Muscle of back (tissue), 13 donors: ENCODE data around the gene C14orf132. TPM values are rescaled to one million over a fixed set of nuclear protein-coding genes. Genes with fewer than 3 reads are reported as not detected.
"Not testable (repeated sequence)": the region's sequence is repeated elsewhere in the genome, so short reads cannot be mapped to it uniquely, and the experiment has no call there.

Experiments used
- DNase-seq, 3 donors: peaks; one replicate each; pipeline versions ENCODE4 v3.0.0 to v3.0.0-alpha.2; 2013
- long read RNA-seq, 9 donors: transcript quantifications; one replicate each; lab custom pipeline, GENCODE V29; 2026
- polyA plus RNA-seq, 10 donors: library from polyadenylated mRNA; unstranded; fragments of 120-200 nt; gene quantifications; one replicate each; pipeline ENCODE4 v1.2.1, GENCODE V29; 2013; ENCODE audit not compliant: insufficient read length in 10 of 10

C14orf132 gene
- 10 to 100 TPM; 11.9 to 35.5 (median 17.2) TPM for polyA plus RNA-seq
- long read RNA-seq, donor 1: 0 reads
- long read RNA-seq, donor 2, full-length matches to known transcripts: 3 of 3 reads
- long read RNA-seq, donor 2, partial matches to known transcripts: 0 of 3 reads
- long read RNA-seq, donor 2, other reads (novel, unspliced or antisense): 0 of 3 reads
- long read RNA-seq, donor 3: 0 reads
- long read RNA-seq, donor 4, full-length matches to known transcripts: 4 of 4 reads
- long read RNA-seq, donor 4, partial matches to known transcripts: 0 of 4 reads
- long read RNA-seq, donor 4, other reads (novel, unspliced or antisense): 0 of 4 reads
- long read RNA-seq, donor 5, full-length matches to known transcripts: 5 of 18 reads
- long read RNA-seq, donor 5, partial matches to known transcripts: 13 of 18 reads
- long read RNA-seq, donor 5, other reads (novel, unspliced or antisense): 0 of 18 reads
- long read RNA-seq, donor 6, full-length matches to known transcripts: 3 of 3 reads
- long read RNA-seq, donor 6, partial matches to known transcripts: 0 of 3 reads
- long read RNA-seq, donor 6, other reads (novel, unspliced or antisense): 0 of 3 reads
- long read RNA-seq, donor 7, full-length matches to known transcripts: 2 of 2 reads
- long read RNA-seq, donor 7, partial matches to known transcripts: 0 of 2 reads
- long read RNA-seq, donor 7, other reads (novel, unspliced or antisense): 0 of 2 reads
- long read RNA-seq, donor 8, full-length matches to known transcripts: 5 of 5 reads
- long read RNA-seq, donor 8, partial matches to known transcripts: 0 of 5 reads
- long read RNA-seq, donor 8, other reads (novel, unspliced or antisense): 0 of 5 reads
- long read RNA-seq, donor 9: 0 reads

DNA sequence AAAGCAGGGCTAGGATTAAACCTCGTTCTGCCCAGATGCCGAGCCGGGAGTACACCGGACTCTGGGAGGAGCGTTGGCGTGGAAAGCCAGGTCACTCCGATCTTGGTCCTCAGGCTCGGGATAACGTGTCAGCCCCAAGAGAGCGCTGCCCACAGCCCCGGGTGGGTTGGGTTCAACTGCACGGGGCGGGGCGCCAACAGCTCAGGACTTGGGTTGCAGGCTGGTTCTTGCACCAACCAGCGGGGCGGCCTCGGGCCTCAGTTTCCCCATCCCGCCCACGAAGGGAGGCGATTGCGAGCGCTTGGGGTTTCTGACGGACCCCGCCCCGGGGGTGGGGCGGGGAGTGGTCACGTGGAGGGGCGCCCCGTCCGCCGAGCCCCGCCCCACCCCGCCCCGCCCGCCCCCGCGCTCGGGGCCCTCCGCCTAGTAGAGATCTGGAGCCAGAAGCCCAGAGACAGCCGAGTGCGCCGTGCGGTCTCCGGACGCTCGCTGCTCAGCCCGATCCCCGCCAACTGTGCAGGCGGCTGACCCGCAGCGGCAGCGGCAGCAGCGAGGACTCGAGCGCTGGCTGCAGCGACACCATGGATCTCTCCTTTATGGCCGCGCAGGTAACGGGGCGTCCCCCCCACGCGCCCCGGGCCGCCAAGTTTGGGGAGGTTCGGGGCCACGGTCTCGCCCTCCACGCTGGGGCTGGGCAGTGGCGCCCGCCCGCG, at the start of gene C14orf132:
TSS of gene C14orf132 (plus strand) at position 443 of the 713 bp plus-strand sequence. CDS start at position 582, 139 bp downstream.
- peak; percentile 42 to 75 (median 59) for DNase-seq

DNA sequence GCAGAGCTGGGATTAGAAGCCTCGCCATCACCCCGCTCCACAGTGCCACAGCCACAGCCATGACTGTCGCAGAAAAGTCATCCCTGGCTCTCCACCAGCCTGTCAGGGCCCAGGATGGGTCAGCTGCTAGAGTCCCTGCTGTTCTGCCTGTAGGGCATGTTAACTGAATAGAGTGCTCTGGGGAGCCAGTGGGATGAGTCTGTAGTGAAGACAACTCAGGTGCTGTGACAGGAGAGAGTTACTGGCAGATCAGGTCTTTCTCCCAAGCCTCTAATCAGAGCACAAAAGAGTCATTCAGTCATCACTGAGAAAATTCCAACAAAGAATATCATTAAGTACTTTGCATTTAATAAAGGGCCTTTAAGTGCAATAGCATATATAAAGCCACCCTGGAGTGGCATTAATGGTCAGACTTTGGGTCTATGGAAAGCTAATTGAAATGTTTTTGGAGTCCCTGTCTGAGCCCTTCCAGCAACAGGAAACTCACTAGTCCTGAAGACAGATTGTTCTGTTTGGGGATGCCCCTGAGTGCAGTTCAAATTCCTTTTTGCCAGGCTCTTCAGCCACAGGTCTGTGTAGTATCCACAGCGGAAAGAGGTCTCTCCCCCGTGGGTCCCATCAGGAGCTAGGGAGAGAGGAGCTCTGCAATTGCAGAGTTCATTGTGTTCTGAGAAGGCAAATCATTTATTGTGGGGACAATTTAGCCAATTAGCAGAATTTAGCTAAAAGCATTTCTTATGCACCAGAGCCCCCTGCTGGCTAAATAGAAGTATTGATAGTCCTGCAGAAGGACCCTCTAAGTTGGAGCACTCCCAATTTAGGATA, 45.2 kb upstream of the C14orf132 start:
- DNase-seq: peak; percentile 26 to 60 (median 36)

DNA sequence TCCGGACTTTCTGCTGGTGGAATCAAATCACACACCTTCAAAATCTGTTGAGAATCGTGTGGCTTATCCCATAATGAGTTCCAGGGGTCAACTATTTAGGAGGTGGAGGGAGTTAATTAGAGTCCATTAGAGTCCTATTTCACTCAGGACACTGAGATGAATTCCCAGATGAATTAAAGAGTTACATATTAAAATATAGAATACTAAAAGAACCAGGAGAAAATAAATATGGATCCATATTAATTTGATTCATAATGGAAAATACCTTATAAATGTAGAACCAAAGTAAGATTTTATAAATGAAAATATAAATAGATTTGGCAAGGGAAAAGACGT, 44.6 kb upstream of the C14orf132 start:
- no peak for DNase-seq

DNA sequence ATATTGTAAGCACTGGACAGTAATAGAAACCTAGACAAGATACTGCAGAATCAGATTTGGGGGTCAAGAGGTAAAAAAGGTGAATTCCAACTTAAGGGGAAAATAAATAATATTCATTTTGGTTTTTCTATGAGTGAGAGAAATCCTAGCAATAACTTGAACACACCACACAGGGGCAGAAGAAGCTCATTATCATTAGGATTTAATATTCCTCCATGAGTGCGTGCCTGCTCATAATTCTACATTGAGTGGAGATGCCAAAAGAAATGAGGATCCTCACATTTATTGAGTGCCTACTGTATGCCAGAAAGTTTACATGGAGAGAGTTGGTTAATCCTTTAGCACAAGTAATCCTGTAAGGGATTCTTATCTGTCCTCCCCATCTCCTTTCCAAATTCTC, 40.5 kb upstream of the C14orf132 start:
- DNase-seq: peak in 2 of 3 donors; percentile 5 to 23

DNA sequence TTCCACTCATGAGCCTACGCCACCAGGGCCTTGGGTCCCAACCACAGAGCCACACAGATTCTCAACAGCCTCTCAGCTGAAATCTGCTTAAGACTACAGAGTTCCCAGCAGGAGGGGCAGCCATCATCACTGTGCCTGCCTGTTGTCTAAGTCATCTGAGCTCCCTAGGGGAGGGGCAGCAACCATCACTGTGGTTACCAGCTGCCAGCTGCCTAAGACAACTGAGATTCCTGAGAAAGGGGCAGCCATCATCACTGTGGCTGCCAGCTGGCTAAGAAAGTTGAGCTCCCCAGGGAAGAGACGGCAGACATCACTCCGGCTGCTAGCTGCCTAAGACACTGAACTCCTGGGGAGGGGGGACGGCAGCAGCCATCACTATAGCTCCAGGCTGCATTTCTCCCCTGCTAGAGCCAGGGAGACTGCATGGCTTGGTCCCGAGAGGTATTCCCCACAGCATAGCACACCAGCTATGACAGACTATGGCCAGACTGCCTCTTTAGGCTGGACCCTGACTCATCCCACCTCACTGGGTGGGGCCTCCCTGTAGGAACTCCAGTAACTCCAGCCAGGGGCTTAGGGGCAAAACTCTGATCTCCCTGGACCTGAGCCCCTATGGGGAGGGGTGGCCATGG, 37.2 kb upstream of the C14orf132 start:
- peak; percentile 42 to 71 (median 51) for DNase-seq

DNA sequence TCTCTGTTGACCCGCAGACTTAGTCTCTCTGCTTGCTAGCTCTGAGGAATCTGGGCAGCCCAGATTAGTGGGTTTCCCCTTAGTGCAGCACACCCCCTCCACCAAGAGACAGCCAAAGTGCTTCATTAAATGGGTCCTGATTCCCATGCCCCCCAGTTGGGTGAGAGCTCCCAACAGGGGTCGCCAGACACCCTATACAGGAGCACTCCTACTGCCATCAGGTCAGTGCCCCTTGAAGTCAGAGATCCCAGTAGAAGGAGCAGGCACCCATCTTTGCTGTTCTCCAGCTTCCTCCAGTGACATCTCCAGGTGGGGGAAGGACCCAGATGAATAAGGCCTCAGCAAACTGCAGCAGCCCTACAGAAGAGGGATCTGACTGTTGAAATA, 36.7 kb upstream of the C14orf132 start:
- no peak for DNase-seq

DNA sequence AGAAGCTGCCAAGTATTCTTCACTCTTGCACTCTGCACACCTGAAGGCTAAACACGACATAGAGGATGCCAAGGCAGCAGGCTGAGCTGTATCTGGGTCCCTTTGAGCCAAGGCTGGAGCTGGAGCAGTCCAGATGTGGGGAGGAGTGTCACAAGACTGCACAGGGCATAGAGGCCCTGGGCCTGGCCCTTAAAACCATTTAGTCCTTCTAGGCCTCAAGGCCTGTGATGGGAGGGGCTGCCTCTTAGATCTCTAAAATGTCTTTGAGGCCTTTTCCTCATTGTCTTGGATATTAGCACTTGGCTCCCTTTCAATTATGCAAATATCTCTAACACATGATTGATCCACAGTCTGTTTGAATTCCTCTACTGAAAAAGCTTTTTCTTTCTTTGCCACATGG, 28.0 kb upstream of the C14orf132 start:
- no peak for DNase-seq

DNA sequence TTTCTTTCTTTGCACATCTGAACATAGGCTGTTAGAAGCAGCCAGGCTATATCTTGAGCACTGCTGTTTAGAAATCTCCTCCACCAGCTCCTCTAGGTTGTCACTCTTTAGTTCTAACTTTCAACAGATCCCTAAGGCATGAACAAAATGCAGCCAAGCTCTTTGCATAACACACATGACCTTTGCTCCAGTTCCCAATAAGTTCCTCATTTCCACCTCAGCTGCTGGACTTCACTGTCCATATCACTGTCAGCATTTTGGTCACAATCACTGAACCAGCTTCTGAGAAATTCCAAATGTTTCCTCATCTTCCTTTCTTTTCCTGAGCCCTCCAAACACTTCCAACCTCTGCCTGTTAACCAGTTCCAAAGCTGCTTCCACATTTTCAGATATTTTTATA, 27.6 kb upstream of the C14orf132 start:
- DNase-seq: no peak

DNA sequence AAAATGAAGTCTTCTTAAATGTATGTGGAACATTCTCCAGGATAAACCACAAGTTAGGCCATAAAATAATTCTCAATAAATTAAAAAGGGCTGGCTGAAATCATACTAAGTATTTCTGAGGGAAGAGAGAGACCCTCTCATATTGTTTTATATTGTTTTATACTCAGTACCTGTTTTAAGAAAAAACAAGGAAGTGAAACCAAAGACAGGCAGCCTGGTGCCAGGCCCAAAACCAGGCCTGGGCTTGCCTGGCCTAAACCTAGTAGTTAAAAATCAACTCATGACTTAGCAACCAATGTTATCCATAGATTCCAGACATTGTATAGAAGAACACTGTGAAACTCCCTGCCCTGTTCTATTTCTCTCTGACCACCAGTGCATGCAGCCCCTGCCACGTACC, 26.4 kb upstream of the C14orf132 start:
- not testable (repeated sequence) for DNase-seq

DNA sequence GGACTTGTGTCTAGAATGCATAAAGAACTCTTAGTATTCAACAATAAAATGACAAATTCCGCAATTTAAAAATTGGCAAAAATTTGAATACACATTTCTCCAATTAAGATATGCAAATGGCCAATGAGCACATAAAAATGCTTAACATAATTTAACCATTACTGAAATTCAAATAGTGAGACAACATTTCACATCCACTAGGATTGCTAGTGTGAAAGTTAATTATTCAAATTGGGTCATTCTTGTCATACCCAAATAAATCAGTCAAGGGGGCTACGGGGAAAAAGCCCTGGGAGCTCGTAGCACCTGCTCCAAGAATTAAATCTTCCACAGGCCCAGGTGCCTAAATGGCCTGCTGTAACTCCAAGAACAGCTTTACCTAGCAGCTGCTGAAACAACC, 25.0 kb upstream of the C14orf132 start:
- no peak for DNase-seq

DNA sequence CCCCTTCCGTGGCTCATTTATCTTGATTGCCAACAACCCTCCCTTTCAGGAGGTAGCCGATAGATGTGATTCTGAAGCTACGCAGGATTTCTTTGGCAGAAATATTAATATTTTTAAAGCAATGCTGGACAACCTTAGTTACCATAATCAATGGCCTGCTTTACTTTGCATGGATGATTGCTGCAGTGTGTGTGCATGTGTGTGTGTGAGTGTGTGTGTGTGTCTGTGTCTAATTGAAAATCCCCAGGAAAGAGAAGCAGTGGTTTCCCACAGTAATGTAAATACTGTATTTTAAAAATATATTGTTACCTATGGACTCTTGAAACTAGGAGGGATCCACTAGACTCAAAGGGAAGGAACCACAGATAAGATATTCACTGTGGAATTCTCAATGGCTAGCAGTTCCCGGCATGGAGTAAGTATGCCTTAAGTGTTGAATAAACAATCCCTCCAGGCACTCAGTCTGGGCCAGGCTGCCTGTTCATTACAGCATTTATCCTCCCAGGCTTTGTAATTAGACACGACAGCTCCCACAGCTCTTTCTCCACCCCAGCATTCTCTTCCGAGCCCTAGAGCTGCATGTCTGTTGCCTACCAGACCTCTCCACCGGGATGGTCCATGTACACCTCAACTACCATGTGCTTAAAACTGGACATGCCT, 22.5 kb upstream of the C14orf132 start:
- DNase-seq: no peak

DNA sequence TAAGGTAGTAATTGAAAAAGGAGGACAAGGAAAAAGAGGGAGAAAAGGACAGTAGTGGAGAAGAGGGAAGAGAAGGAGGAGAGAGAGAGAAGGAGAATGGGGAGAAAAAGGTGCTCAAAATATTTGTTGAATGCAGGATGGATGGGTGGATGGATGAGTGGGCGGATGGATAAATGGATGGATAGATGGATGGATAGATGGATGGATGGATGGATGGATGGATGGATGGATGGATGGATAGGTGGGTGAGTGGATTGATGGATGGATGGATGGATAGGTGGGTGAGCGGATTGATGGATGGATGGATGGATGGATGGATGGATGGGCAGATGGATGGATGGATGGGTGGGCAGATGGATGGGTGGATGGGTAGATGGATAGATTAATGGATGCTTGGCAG, 21.3 kb upstream of the C14orf132 start:
- no peak for DNase-seq

DNA sequence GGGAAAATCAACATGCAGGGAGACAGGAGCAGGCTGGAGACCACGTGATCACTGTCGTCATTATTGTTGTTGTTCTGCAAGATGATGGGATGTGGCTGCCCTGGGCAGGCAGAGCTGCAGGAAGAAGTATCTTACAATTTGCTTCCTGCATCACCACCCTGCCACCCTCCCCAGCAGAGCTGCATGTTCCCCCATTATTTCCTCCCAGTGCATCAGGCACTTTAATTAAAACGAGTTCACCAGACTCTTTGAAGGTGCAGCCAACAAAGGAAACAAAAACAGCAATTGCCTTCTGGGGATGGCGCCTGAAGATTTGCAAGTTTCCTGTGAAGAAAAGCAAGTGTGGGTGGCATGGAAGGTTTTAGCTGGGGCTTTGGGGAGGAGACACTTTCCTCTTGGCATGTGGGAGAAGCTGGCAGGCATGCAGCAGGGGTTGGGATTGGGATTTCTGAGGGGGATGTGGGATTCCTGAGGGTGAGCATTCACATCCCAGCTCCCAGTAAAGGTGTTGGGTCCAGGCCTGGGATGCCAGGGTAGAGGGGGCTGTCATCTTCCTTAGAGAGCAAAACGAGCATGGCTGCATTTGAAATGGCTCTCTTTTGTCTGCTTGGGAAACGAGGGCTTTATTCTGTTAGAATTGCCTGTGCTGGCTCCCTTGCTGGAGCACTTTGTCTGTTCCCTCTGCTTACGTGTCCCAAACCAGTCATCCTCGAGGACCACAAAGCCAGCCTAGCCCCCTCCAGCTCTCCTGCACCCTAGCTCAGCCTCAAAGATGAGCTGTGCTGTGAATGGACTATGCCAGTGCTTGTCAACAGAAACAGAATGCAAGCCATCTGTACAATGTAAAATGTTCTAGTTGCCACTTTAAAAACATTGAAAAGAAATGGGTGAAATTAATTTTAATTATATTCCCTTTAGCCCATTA, 11.5 kb upstream of the C14orf132 start:
- no peak for DNase-seq

DNA sequence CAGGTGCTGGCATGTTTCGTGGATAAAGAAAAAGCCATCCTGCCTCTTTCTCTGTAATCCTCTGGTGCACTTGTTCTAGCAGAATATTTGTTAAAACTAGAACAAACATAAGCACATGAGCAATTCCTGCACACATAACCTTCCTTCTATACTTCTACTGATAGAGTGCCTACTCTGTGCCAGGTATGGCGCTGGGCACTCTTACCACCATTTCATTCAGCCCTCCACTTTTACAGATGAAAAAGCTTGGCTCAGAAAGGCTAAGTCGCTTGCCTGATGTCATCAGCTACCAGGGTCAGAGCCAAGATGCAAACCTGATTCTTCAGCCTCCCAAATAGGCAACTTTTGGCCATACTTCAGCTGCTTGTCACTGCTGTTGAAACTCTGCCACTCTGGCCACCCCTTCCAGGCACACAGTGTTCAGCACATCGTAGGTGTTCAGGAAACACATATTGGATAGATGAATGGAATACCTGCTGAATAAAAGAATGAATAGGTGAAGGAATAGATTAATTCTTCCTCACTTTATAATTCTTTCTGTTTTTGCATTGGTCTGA, 10.0 kb upstream of the C14orf132 start:
- DNase-seq: no peak

DNA sequence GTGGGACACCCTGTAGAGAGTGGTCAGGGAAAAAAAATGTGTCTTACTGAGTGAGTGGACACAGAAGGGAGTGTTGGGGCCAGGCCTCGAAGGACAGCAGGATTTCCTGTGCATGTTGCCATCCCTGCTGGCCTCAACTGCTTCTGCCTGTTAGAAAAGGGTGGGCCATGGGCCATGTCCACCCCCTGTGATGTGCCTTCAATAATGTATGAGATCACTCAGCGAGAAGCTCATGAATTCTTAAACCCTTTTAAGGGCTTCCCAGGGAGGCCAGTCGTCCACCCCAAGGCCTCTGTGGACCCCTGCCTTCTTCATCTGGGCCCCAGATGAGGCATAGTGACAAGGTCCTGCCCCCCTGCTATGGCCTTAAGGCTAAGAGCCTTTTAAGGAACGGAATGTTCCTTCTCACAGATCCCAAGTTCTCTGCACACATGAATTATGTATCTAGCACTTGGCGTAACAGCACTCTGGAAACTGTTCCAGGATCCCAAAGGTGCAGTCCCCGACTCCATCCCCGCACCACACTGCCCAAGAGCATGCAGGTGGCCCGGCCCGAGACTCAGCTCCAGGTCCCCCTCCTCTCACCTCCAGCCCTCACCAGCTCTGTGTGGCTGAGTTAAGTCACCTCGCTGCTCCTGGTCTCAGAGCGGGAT, 8.9 kb upstream of the C14orf132 start:
- no peak for DNase-seq

DNA sequence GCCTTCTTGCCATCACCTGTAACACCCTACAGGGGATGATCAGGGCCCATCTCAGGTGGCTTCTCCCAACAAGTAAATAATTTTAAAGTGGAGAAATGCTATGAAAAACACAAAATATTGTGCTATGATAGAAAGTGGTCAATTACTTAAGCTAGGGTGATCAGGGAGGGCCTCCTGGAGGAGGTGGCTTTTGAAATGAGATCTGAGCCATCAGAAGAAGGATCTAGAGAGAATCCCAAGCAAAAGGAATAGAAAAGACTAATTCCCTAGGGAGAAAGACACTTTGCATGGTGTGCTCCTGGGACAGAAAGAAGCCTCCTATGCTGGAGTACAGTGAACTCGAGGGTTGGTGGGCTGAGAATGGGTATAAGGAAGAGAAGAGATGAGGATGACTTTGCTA, 7.5 kb upstream of the C14orf132 start:
- DNase-seq: no peak

DNA sequence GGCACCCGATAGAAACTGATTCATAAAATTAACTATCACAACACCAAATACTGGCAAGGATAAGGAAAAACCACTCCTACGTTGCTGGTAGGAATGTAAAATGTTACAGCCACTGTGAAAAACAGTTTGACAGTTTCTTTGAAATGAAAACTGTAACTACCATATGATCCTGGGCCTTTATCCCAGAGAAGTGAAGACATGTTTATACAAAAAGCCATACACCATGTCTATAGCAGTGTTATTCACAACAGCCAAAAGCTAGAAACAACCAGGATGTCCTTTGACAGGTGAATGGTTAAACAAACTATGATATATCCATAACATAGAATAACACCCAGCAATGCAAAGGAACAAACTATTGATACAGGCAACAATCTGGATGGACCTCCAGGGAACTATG, 3.7 kb upstream of the C14orf132 start:
- no peak for DNase-seq

DNA sequence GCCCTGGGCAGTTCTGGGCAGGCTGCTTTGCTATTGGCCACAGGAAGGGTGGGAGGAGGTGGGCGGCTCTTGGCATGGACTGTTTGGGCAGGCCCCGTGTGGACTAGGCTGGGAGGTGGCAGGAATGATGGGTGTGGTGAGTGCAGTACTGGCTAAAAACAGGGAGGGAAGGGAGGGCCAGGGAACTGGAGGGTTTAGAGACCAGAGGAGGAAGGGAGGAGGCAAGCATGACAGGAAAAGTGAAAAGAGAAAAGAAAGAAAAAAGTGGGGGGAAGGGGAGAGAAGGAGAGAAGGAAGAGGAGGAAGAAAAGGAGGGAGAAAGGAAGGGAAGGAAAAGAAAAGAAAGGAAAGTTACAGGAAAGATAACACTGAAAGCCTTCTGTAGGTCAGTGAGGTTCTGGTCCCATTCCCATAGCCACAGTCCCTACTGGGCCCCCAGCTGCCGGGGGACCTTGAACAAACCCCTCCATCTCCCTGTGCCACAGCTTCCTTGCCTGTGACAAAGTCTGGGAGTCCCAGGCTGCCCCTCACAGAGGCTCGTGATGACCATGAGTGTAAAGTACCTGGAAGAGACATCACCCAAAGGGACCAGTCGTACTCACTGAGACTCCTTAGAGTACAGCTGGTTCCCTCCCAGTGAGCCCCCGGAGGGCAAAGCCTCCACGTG, 1.1 kb upstream of the C14orf132 start:
- DNase-seq: peak in 1 of 3 donors; percentile 24
